ENCODE data around the gene CCDC60.

DNA sequence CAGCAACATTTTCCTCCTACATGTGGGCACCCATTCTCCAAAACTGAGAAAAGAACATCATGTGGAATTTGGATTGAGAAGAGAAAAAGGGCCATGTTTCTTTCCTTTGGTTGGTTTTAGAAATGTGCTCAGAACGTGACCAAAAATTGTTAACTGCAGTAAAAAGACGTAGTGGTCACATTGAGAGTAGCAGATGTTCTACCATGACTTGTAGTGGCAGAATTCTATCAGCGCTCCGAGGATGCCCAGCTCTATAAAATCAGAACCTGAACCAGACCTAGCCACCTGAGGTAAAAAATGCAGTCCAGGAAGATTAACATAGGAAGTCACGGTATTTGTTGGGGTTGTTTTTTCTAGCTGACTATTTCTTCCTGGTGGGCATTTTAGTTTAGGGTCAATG is 157.3 kb downstream of the CCDC60 start:
- TF ChIP-seq, protein P1, sequence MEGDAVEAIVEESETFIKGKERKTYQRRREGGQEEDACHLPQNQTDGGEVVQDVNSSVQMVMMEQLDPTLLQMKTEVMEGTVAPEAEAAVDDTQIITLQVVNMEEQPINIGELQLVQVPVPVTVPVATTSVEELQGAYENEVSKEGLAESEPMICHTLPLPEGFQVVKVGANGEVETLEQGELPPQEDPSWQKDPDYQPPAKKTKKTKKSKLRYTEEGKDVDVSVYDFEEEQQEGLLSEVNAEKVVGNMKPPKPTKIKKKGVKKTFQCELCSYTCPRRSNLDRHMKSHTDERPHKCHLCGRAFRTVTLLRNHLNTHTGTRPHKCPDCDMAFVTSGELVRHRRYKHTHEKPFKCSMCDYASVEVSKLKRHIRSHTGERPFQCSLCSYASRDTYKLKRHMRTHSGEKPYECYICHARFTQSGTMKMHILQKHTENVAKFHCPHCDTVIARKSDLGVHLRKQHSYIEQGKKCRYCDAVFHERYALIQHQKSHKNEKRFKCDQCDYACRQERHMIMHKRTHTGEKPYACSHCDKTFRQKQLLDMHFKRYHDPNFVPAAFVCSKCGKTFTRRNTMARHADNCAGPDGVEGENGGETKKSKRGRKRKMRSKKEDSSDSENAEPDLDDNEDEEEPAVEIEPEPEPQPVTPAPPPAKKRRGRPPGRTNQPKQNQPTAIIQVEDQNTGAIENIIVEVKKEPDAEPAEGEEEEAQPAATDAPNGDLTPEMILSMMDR (IDR thresholded peaks at IDR 0.05 in 4 of 5, conservative IDR thresholded peaks at IDR 0.05 in 1 of 5): no peak
- TF ChIP-seq POLR2A (IDR thresholded peaks at IDR 0.05): no peak

Data from gastrocnemius medialis (tissue), 4 donors.